Coronary artery (tissue), 2 donors: Measurements from ENCODE around the gene NDUFAF8.

ENCODE experiments used
- DNase-seq: peaks from one replicate; pipeline ENCODE4 v3.0.0-alpha.2; 2017; ENCODE audit warnings: low spot score
- H3K27ac ChIP-seq, 2 donors: fragments of 200-600 bp; sonication (generic); one replicate each; pipeline ENCODE4 v1.5.1; 2016 to 2019
- H3K4me3 ChIP-seq: fragments of 200-600 bp; sonication (generic); 2 replicates; pipeline ENCODE4 v1.5.1; 2016; ENCODE audit warnings: mild to moderate bottlenecking, moderate library complexity
- TF ChIP-seq, protein P1 (sequence below): fragments of 200-600 bp; sonication (generic); IDR thresholded peaks from one replicate; pipeline ENCODE4 v1.5.1; 2019; ENCODE audit warnings: antibody characterized with exemption

Gene NDUFAF8

DNA sequence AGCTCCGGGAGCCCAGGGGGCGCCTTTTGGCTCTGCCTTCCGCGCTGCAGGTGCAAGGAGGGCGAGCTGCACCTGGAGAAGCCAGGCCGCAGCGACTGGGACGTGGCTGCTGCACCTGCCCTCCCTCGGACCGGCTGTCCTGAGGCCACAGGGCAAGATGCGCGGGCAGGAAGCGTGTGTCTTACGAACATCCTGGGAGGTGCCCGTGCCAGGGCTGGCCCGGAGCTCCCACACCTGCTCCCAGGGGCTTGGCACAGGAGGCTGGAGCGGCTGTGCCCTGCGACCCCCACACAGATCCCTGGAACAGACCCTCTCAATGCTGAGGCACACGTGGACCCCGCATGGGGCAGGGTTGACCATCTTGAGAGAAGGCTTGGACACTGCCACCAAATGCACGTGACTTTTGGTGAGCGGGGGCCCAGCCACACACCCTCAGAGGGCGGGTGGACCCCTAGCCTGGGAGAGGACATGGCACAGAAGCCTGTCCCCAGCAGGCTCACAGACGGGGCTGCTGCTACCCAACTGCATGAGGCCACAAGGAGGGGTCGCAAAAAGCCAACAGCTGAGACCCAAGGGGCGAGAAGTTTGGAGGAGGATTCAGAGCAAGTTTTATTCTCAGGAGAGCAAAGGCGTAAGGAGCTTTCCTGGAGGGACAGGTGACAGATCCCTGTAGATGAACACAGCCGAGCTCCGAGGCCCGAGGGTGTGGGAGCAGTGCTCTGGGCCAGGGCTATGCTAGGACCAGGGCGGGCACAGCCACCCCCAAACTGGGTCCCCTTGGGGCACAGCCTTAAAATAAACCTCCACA lies 11.4 kb downstream of the NDUFAF8 start:
- TF ChIP-seq, protein P1, sequence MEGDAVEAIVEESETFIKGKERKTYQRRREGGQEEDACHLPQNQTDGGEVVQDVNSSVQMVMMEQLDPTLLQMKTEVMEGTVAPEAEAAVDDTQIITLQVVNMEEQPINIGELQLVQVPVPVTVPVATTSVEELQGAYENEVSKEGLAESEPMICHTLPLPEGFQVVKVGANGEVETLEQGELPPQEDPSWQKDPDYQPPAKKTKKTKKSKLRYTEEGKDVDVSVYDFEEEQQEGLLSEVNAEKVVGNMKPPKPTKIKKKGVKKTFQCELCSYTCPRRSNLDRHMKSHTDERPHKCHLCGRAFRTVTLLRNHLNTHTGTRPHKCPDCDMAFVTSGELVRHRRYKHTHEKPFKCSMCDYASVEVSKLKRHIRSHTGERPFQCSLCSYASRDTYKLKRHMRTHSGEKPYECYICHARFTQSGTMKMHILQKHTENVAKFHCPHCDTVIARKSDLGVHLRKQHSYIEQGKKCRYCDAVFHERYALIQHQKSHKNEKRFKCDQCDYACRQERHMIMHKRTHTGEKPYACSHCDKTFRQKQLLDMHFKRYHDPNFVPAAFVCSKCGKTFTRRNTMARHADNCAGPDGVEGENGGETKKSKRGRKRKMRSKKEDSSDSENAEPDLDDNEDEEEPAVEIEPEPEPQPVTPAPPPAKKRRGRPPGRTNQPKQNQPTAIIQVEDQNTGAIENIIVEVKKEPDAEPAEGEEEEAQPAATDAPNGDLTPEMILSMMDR = no peak
- Histone ChIP-seq H3K27ac (no peak overlapping the region), H3K4me3 (no peak overlapping the region)
- no peak for DNase-seq

DNA sequence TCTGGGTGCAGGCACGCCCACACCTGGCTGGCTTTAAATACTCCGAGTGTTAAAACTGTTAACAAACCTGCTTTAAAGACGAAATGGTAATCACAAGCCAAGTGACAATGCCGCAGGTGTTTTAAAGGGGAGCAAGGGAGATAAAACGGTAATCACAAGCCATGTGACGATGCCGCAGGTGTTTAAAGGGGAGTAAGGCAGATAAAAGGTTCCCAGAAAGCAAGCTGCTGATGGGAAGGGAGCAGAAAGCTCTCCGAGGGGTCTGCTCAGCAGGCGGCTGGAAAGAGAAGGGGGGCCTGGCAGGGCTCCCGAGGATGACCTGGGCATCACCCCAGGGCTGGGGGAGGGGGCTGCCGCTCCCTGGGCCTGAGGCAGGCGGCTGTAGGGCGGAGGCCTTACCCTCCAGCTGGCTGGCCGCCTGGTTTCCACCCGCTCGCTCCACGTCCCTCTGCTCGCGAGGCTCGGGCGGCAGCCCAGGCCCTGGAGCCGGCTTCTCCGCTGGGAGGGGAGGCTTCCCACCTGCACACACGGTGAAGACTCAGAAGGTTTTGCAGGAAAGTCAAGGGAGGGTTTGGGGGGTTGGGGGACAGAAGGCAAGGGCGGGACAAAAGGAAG lies 12.1 kb downstream of the NDUFAF8 start:
- H3K27ac ChIP-seq = no peak overlapping the region
- no peak overlapping the region for H3K4me3 ChIP-seq
- no peak for DNase-seq
- TF ChIP-seq, protein P1 = no peak

DNA sequence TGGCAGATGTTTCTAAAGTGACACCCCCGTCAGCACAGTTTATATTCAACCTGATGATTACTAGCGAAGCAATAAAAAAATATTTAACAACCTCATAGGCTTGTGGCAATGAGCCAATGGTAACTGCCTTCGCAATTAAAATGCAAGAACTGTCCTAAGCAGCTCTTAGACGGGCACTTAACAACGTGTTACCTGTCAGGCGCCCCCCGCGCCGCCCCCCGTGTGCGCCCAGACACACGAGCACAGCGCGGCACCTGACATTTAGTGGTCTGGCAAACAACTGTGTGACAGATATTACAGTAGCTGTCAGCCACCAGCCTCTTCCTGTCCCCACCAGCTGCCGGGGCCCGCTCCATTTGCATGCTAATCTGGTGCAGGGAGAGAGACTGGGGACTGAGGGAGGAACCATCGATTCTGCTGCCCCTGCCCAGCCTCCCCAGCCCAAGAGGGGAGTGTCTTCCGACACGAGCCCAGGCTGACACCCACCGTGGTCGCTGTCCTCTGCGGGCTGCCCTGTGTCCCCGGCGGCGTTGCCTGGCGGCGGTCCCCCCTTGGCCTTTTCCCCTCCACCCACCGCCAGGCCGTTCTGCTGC lies 12.7 kb downstream of the NDUFAF8 start:
- TF ChIP-seq, protein P1 = no peak
- Histone ChIP-seq H3K27ac (no peak overlapping the region), H3K4me3 (no peak overlapping the region)
- no peak for DNase-seq

DNA sequence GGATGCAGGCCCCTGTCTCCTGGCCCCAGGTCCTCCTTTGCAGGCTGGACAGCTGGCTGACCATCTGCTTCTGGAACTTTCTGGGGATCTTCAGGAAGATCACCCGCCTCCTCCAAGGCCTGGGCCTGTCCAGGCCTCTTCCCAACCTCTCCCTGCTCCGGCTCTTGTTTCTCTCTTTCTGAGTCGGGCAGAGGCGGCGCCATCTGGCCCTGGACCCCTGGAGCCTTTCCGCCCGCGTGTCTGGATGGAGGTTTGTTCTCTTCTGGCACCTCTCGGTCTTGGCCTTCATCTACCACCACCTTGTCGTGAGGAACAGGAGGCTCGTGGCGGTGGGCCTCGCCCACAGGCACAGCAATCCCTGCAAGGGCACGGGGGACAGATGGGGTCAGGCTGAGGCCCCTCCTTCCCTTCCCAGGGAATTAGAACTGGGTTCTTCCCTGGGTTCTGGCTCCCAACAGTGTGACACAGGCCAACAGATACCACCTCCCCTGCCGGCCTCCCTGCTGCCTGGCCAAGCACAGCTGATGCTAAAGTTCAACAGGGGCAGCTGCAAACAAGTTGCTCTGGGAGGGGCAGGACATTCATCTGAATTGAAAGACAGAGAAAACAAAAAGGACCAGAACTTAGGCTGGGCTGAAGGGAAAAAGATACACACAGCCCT lies 13.3 kb downstream of the NDUFAF8 start:
- no peak overlapping the region for H3K27ac ChIP-seq
- H3K4me3 ChIP-seq = no peak overlapping the region
- DNase-seq = no peak
- TF ChIP-seq, protein P1 = no peak

DNA sequence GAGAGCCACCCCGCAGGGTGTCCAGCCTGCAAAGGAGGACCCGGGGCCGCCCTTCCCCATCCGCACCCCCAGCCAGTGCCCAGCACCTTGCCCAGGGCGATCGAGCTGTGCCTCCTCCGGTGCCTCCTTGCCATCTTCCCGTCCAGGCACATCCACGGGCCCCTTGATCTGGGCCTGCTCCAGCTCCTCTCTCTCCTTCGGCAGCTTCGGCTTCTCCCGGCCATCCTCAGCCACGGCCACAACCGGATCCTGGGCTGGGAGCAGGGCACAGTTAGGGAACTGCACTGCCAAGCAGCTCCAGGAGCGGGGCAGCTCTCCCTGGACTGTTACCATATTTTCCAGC lies 13.8 kb downstream of the NDUFAF8 start:
- TF ChIP-seq, protein P1 = no peak
- DNase-seq = no peak
- Histone ChIP-seq H3K27ac (no peak overlapping the region), H3K4me3 (no peak overlapping the region)

DNA sequence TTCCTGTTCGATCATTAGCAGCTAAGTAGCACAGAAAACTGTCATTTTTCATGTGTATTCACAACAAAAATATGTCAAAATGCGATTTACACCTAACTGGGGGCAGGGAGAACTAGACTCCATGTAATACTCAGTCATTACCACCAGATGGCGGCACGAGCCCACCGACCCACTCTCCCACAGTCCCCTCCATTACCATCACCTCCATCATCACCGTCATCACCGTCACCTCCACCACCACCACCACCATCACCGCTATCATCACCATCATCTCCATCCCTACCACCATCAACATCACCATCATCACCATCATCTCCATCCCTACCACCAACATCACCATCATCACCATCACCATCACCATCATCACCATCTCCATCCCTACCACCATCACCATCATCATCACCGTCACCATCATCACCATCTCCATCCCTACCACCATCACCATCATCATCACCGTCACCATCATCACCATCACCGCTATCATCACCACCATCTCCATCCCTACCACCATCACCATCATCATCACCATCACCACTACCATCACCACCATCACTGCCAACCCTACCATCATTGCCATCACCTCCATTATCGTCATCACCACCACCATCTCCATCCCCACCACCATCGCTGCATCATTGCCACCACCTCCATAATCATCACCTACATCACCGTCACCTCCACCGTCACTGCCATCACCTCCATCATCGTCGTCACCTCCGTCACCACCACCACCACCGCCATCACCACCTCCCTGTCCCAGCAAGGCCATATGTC lies 14.4 kb downstream of the NDUFAF8 start:
- TF ChIP-seq, protein P1 = peak; percentile 79
- DNase-seq = no peak
- Histone ChIP-seq H3K27ac (no peak overlapping the region), H3K4me3 (no peak overlapping the region)
